Uterus (tissue), 4 donors: ENCODE results near the gene C1QBP. TPM values are rescaled to one million over a fixed set of nuclear protein-coding genes. Genes with fewer than 3 reads are reported as not detected.

Experiments
- DNase-seq, 2 donors: peaks; one replicate each; pipeline ENCODE4 v3.0.0-alpha.2; 2019 to 2020
- H3K27ac ChIP-seq, 2 donors: fragments of 200-600 bp; sonication (generic); 1 replicate in 1 of 2; 2 replicates in 1 of 2; pipeline ENCODE4 v1.5.1; 2016 to 2018
- H3K27me3 ChIP-seq, 2 donors: fragments of 200-600 bp; sonication (generic); one replicate each; pipeline ENCODE4 v1.5.1; 2018 to 2019; ENCODE audit warnings: control low read depth in 1 of 2
- H3K36me3 ChIP-seq, 2 donors: fragments of 200-600 bp; sonication (generic); one replicate each; pipeline ENCODE4 v1.5.1; 2019; ENCODE audit warnings: control low read depth in 1 of 2
- H3K4me1 ChIP-seq, 2 donors: fragments of 200-600 bp; sonication (generic); one replicate each; pipeline ENCODE4 v1.5.1; 2018 to 2019; ENCODE audit warnings: control low read depth in 1 of 2
- H3K4me3 ChIP-seq, 2 donors: fragments of 200-600 bp; sonication (generic); 1 replicate in 1 of 2; 2 replicates in 1 of 2; pipeline ENCODE4 v1.5.1; 2018 to 2019; ENCODE audit warnings: mild to moderate bottlenecking in 1 of 2
- H3K9me3 ChIP-seq, 2 donors: fragments of 200-600 bp; sonication (generic); one replicate each; pipeline ENCODE4 v1.5.1; 2019; ENCODE audit warnings: control low read depth in 1 of 2
- POLR2A ChIP-seq, 2 donors: fragments of 450-650 bp; IDR thresholded peaks; one replicate each; pipeline ENCODE4 v1.6.1; 2016; ENCODE audit warnings: antibody characterized with exemption in 2 of 2, mild to moderate bottlenecking in 1 of 2, moderate library complexity in 1 of 2
- intact Hi-C: fragments of 100-400 bp; cut with DNase I; formaldehyde crosslinking; loops from one replicate; pipeline ENCODE4 v1.15.1; 2023; ENCODE audit warnings: low total_unique reads
- total RNA-seq, 4 donors: library from RNA; depleted of rRNA in 3 of 4; stranded (reverse); fragments of >200 nt in 3 of 4; gene quantifications; one replicate each; pipeline versions ENCODE4 v1.1.0 to v1.2.4, GENCODE V29; 2014 to 2023
- TF ChIP-seq, protein P1 (sequence below), 4 experiments: fragments of 200-600 bp in 2 of 4; fragments of 450-650 bp in 2 of 4; sonication (generic) in 2 of 4; IDR thresholded peaks; one replicate each; pipeline ENCODE4 v1.5.1; 2016 to 2019; ENCODE audit warnings: antibody characterized with exemption in 4 of 4, mild to moderate bottlenecking in 2 of 4, moderate library complexity in 1 of 4
- donor health status: DM: yes; HTN: yes; CAD: no.

C1QBP gene
- total RNA-seq, 4 donors from 2014 or later = 49.2 to 98.4 (median 80.7) TPM

DNA sequence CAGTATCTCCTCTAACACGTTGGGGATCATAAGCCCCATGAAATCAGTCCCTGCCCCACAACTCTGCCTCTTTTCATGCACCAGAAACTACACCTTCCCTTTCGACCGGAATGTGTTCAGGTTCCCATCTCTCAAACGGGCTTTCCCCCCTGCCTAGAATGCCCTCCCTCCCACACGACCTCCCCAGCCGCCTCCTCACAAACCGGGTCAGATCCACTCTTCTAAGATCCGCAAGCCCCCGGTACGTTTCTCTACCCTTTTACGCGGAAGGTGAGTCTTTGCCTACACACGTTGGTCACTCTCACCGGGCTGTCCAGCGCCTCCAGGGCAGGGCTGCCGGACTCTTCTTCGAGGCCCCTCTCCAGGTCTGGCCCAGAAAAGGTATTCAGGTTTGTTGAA, 29.1 kb upstream of the C1QBP start:
- intact Hi-C loops = no loop called here
- H3K36me3 ChIP-seq = no peaks in the 10 kb centered on the region
- H3K27ac ChIP-seq = peak overlapping the region in 1 of 2 donors; percentile 80
- DNase-seq = no peak
- H3K9me3 ChIP-seq = no peaks in the 10 kb centered on the region
- H3K4me3 ChIP-seq = peak overlapping the region; percentile 87 to 92
- TF ChIP-seq, protein P1, sequence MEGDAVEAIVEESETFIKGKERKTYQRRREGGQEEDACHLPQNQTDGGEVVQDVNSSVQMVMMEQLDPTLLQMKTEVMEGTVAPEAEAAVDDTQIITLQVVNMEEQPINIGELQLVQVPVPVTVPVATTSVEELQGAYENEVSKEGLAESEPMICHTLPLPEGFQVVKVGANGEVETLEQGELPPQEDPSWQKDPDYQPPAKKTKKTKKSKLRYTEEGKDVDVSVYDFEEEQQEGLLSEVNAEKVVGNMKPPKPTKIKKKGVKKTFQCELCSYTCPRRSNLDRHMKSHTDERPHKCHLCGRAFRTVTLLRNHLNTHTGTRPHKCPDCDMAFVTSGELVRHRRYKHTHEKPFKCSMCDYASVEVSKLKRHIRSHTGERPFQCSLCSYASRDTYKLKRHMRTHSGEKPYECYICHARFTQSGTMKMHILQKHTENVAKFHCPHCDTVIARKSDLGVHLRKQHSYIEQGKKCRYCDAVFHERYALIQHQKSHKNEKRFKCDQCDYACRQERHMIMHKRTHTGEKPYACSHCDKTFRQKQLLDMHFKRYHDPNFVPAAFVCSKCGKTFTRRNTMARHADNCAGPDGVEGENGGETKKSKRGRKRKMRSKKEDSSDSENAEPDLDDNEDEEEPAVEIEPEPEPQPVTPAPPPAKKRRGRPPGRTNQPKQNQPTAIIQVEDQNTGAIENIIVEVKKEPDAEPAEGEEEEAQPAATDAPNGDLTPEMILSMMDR (IDR thresholded peaks at IDR 0.05) = no peak
- no peak for TF ChIP-seq POLR2A (IDR thresholded peaks at IDR 0.05)
- no peaks in the 10 kb centered on the region for H3K27me3 ChIP-seq
- peaks cover 10 to 12% of the 10 kb centered on the region in 2 donors for H3K4me1 ChIP-seq

DNA sequence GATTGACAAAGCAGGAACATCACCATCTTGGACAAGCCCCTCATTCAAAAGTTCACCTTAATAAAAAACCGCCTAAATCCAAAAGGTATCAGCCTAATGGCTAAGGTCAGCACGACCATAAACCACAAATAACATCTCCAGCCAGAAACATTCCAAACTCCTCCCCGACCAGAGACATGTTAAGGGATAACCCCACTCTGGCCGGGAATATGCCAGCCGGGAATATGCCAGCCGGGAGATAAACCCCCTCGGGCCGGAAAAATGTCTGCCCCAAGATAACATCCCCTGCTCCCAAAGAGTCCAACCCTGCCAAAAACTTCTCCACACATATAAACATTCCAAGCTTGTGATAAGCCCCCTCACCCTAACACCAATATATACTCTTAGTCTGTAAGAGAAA, 28.5 kb upstream of the C1QBP start:
- intact Hi-C loops = no loop called here
- H3K27me3 ChIP-seq = no peaks in the 10 kb centered on the region
- H3K4me3 ChIP-seq = peak overlapping the region; percentile 87 to 92
- H3K9me3 ChIP-seq = no peaks in the 10 kb centered on the region
- no peak for DNase-seq
- no peaks in the 10 kb centered on the region for H3K36me3 ChIP-seq
- no peak overlapping the region for H3K27ac ChIP-seq
- TF ChIP-seq POLR2A (IDR thresholded peaks at IDR 0.05) = no peak
- TF ChIP-seq, protein P1 (IDR thresholded peaks at IDR 0.05) = no peak
- H3K4me1 ChIP-seq = peaks cover 10 to 12% of the 10 kb centered on the region in 2 donors

DNA sequence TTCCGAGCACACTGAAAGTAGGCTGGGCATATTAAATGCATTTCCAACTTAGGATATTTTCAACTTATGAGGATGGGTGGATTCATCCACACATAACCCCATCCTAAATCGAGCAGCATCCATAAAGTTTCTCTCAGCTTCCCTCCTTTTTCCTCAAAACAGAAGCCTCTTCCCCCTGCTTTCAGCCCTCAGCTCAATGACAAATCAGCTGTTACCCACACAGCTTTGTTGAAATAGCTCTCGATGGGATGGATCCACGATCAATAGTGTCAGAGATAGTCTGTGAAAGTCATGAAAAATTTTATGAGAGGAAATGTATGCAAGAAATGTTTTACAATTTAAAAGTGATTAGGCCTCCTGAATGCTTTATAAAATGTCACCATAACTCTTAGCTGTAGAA, 27.3 kb upstream of the C1QBP start:
- H3K36me3 ChIP-seq = no peaks in the 10 kb centered on the region
- H3K27me3 ChIP-seq = no peaks in the 10 kb centered on the region
- no peak overlapping the region for H3K27ac ChIP-seq
- TF ChIP-seq POLR2A (IDR thresholded peaks at IDR 0.05) = no peak
- TF ChIP-seq, protein P1 (IDR thresholded peaks at IDR 0.05) = no peak
- peaks cover 10 to 12% of the 10 kb centered on the region in 2 donors for H3K4me1 ChIP-seq
- H3K9me3 ChIP-seq = no peaks in the 10 kb centered on the region
- H3K4me3 ChIP-seq = no peak overlapping the region
- intact Hi-C loops = no loop called here
- no peak for DNase-seq

DNA sequence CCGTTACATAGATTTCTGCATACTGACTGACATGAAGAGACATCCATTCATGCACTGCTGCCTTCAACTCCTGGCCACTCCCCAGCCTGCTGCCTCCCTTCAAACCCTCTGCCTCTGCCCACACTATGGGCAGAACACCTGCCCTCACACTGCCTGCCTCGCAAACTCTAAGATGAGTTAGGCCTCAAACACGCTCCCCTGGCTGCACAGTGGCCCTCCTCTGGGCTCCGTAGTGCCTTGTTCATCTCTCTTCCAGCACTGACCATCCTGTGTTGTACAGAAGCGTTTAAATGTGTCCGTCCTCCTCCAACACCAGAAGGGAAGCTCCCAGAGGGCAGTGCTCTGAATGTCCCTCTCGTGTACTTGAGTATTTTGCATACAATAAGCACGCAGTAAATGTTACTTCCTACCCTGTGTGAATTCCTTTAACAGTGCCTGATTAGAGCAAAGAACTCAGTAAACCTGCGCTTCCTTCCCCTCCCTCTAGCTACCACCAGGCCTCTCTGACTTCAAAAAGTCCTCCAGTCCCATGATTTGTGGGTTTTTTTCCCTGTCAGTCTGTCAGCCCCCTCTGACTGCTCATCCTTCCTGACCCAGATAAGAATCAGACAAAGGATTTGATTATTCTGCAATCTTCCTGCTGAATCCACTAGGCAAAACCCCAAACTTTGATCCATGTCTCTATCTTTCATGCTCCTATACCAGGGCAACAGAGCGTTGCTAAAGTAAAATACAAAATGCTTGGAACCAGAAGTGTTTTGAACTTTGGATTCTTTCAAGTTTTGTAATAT, 26.0 kb upstream of the C1QBP start:
- no peaks in the 10 kb centered on the region for H3K27me3 ChIP-seq
- TF ChIP-seq, protein P1 (IDR thresholded peaks at IDR 0.05) = no peak
- no peak for TF ChIP-seq POLR2A (IDR thresholded peaks at IDR 0.05)
- H3K4me3 ChIP-seq = no peak overlapping the region

DNA sequence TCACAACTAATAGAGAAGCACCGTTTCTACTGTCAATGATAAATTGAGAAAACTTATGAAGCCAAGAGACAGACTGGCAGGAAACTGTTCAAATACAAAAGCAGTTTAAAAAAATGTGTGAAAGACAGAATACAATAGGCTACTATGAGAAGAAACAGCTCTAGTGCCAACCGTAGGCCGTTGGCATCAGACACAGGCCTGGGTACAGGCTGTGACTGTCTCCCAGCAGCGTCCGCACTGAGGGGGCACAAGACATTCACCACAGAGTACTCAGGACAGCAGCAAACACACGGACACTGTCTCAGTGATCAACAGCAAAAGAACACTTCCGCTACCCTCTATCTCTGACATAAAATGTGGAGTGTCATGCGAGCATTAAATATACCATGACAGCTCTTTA, 7.8 kb upstream of the C1QBP start:
- Histone ChIP-seq H3K27me3 (no peaks in the 10 kb centered on the region), H3K4me1 (no peaks in the 10 kb centered on the region), H3K4me3 (no peak overlapping the region), H3K36me3 (no peaks in the 10 kb centered on the region), H3K9me3 (no peaks in the 10 kb centered on the region), H3K27ac (no peak overlapping the region)
- intact Hi-C loops = no loop called here
- no peak for TF ChIP-seq POLR2A (IDR thresholded peaks at IDR 0.05)
- TF ChIP-seq, protein P1 (IDR thresholded peaks at IDR 0.05) = no peak
- no peak for DNase-seq

More for the DNA sequence above, 26.0 kb upstream of the C1QBP start:
- no peak overlapping the region for H3K27ac ChIP-seq
- no peaks in the 10 kb centered on the region for H3K9me3 ChIP-seq
- no peaks in the 10 kb centered on the region for H3K36me3 ChIP-seq
- no peak for DNase-seq
- intact Hi-C loops = no loop called here
- peaks cover 10 to 12% of the 10 kb centered on the region in 2 donors for H3K4me1 ChIP-seq
